Psoas muscle (tissue), 8 donors: Measurements from ENCODE around the gene SNUPN. TPM values are rescaled to one million over a fixed set of nuclear protein-coding genes. Genes with fewer than 3 reads are reported as not detected.

ENCODE experiments used
- ATAC-seq, 4 donors: fragments of 200-7000 bp; cut with Tn5 transposase; one replicate each; pipeline ENCODE4 v1.9.1; 2020; ENCODE audit warnings: moderate library complexity in 3 of 4, mild to moderate bottlenecking in 2 of 4
- DNase-seq, 2 donors: peaks; one replicate each; pipeline ENCODE4 v3.0.0-alpha.2; 2020
- H3K27ac ChIP-seq: fragments of 200-600 bp; one replicate; pipeline ENCODE4 v1.8.0; 2022
- H3K27me3 ChIP-seq, 3 donors: fragments of 200-600 bp in 1 of 3; one replicate each; pipeline versions ENCODE4 v1.6.1 to v1.8.0; 2013 to 2022; ENCODE audit warnings: low read length in 2 of 3, mild to moderate bottlenecking in 2 of 3, moderate library complexity in 1 of 3; ENCODE audit not compliant: insufficient read depth in 3 of 3
- H3K36me3 ChIP-seq, 2 donors: fragments of 200-600 bp in 1 of 2; one replicate each; pipeline versions ENCODE4 v1.6.1 to v1.8.0; 2013 to 2022; ENCODE audit warnings: low read depth in 1 of 2, mild to moderate bottlenecking in 1 of 2, moderate library complexity in 1 of 2; ENCODE audit not compliant: insufficient read depth in 1 of 2
- H3K4me1 ChIP-seq: fragments of 200-600 bp; one replicate; pipeline ENCODE4 v1.8.0; 2022
- H3K4me3 ChIP-seq: fragments of 200-600 bp; one replicate; pipeline ENCODE4 v1.8.0; 2022; ENCODE audit warnings: mild to moderate bottlenecking
- H3K9me3 ChIP-seq: fragments of 200-600 bp; one replicate; pipeline ENCODE4 v1.8.0; 2022
- CTCF ChIP-seq: fragments of 200-600 bp; IDR thresholded peaks from one replicate; pipeline ENCODE4 v1.8.0; 2022; ENCODE audit warnings: antibody characterized with exemption
- WGBS, 3 donors: extraction: QIAGEN DNeasy Blood & Tissue Kit; methylation state at CpG; one replicate each; pipeline versions ENCODE4 v1.1.6 to v1.1.7; 2013; 5-methylcytosine and 5-hydroxymethylcytosine counted together
- intact Hi-C, 2 donors: fragments of 100-400 bp; cut with DNase I; formaldehyde crosslinking; loops; one replicate each; pipeline versions ENCODE4 v1.11.0 to v1.14.2; 2022
- polyA plus RNA-seq, 3 donors: library from polyadenylated mRNA; stranded (reverse); fragments of 200-250 nt; gene quantifications; one replicate each; pipeline ENCODE4 v1.2.3, GENCODE V29; 2013
- total RNA-seq, 4 donors: library from RNA; stranded (reverse); fragmentation: NEBNext Ultra II Directional in 2 of 4; extraction: Animal tissue kit (Norgen Biotek cat#: 25700) in 2 of 4; gene quantifications; one replicate each; pipeline versions ENCODE4 v1.2.1 to v1.2.4, GENCODE V29; 2021 to 2023
- donor health status: healthy with polysubstance abuse.
- donor health status: DM: no; HTN: no; CAD: no; lungs with moderate emphysema.
- donor health status: Bipolar disorder and iron deficiency.
- donor health status: healthy.
- donor health status: DM: yes; HTN: yes; CAD: no.
- donor health status: DM: no; HTN: no; CAD: no.
- donor health status: DM: no; HTN: no; CAD: no.
- donor health status: DM: yes; HTN: yes; CAD: no.

Gene SNUPN
- total and polyA plus RNA-seq, 7 donors: 17.1 to 40.9 (median 21.9) TPM

- Histone ChIP-seq H3K4me1 (no peaks in the 10 kb centered on the region), H3K9me3 (no peaks in the 10 kb centered on the region), H3K27me3 (no peaks in the 10 kb centered on the region), H3K4me3 (no peak overlapping the region), H3K27ac (peak overlapping the region; percentile 68), H3K36me3 (peaks cover 0 to 13% of the 10 kb centered on the region in 2 donors)
- no peak for ATAC-seq
- intact Hi-C loops: no loop called here
- TF ChIP-seq CTCF: no peak
- DNase-seq: peak; percentile 2 to 34
- 51 to 70% (median 53%) methylated on average over 17 of the region's 17 CpGs for WGBS, 3 donors
Observed at GRCh38 chr15:75659928-75660645, 34.6 kb upstream of the SNUPN start.

GRCh38 chr15:75659141-75659771 is 33.7 kb upstream of the SNUPN start:
- 56 to 69% (median 58%) methylated on average over 9 of the region's 9 CpGs for WGBS, 3 donors
- intact Hi-C loops: no loop called here
- Histone ChIP-seq H3K9me3 (no peaks in the 10 kb centered on the region), H3K27me3 (no peaks in the 10 kb centered on the region), H3K27ac (no peak overlapping the region), H3K36me3 (peaks cover 0 to 13% of the 10 kb centered on the region in 2 donors), H3K4me3 (no peak overlapping the region), H3K4me1 (no peaks in the 10 kb centered on the region)
- ATAC-seq (no peak), DNase-seq (peak; percentile 23 to 54)
- TF ChIP-seq CTCF: no peak

- ATAC-seq: no peak
- H3K4me3 ChIP-seq: no peak overlapping the region
- intact Hi-C loops: no loop called here
Observed at GRCh38 chr15:75656813-75657212, 31.3 kb upstream of the SNUPN start.

GRCh38 chr15:75656331-75656730 is 30.8 kb upstream of the SNUPN start:
- Histone ChIP-seq H3K9me3 (no peaks in the 10 kb centered on the region), H3K4me3 (no peak overlapping the region), H3K36me3 (peaks cover 0 to 13% of the 10 kb centered on the region in 2 donors), H3K4me1 (peaks cover 5% of the 10 kb centered on the region), H3K27ac (no peak overlapping the region), H3K27me3 (no peaks in the 10 kb centered on the region)
- TF ChIP-seq CTCF: no peak
- intact Hi-C loops: no loop called here
- ATAC-seq (no peak), DNase-seq (peak in 1 of 2 donors; percentile 29)
- 94 to 97% (median 97%) methylated on average over 5 of the region's 5 CpGs for WGBS, 3 donors

More at GRCh38 chr15:75656813-75657212, 31.3 kb upstream of the SNUPN start:
- WGBS, 3 donors: 92 to 96% (median 94%) methylated on average over 22 of the region's 22 CpGs
- Histone ChIP-seq H3K27me3 (no peaks in the 10 kb centered on the region), H3K4me1 (peaks cover 5% of the 10 kb centered on the region), H3K9me3 (no peaks in the 10 kb centered on the region), H3K36me3 (peaks cover 0 to 13% of the 10 kb centered on the region in 2 donors), H3K27ac (no peak overlapping the region)
- TF ChIP-seq CTCF: no peak
- peak in 1 of 2 donors; percentile 34 for DNase-seq
